ENCODE data around the gene FBXW9.

- no peak for TF ChIP-seq ZNF565 (CRISPR knock-in tag; conservative IDR thresholded peaks at IDR 0.05; ENCODE audit: low read depth)
- TF ChIP-seq PPARA (CRISPR knock-in tag; IDR thresholded peaks at IDR 0.05; ENCODE audit: borderline replicate concordance): no peak
- no peak for TF ChIP-seq ZFP3 (CRISPR knock-in tag; IDR thresholded peaks at IDR 0.05)
Observed at GRCh38 chr19:12701596-12702282, 5.3 kb upstream of the FBXW9 start.

All from SK-N-SH treated with all-trans-retinoic acid at 6 μM for 48 hours (cell line).